Osteoblast (primary cell): ENCODE measurements around the gene QRSL1. TPM values are rescaled to one million over a fixed set of nuclear protein-coding genes. Genes with fewer than 3 reads are reported as not detected.

ENCODE experiments used
- DNase-seq: peaks from one replicate; pipeline ENCODE4 v3.0.0; 2011; ENCODE audit warnings: low spot score, mixed read lengths; ENCODE audit not compliant: insufficient read length; ENCODE audit errors: missing footprints
- H2AFZ ChIP-seq: 2 replicates; pipeline ENCODE4 v1.6.0; 2011; ENCODE audit warnings: mild to moderate bottlenecking, low read length
- H3K27ac ChIP-seq: 2 replicates; pipeline ENCODE4 v1.5.1; 2011; ENCODE audit warnings: mild to moderate bottlenecking, low read depth, low read length, moderate library complexity
- H3K27me3 ChIP-seq: 2 replicates; pipeline ENCODE4 v1.6.0; 2012; ENCODE audit warnings: mild to moderate bottlenecking, control low read depth, inconsistent platforms, low read length, moderate library complexity; ENCODE audit not compliant: insufficient read depth
- H3K36me3 ChIP-seq: 2 replicates; pipeline ENCODE4 v1.5.1; 2011; ENCODE audit warnings: mild to moderate bottlenecking, low read length, control low read depth, moderate library complexity; ENCODE audit not compliant: insufficient read depth
- H3K4me1 ChIP-seq: 2 replicates; pipeline ENCODE4 v1.5.1; 2011; ENCODE audit warnings: mild to moderate bottlenecking, low read length, control low read depth, moderate library complexity; ENCODE audit not compliant: insufficient read depth
- H3K4me2 ChIP-seq: 2 replicates; pipeline ENCODE4 v1.6.0; 2011; ENCODE audit warnings: mild to moderate bottlenecking, low read length; ENCODE audit not compliant: insufficient read depth
- H3K4me3 ChIP-seq: fragments of 200-600 bp; sonication (generic); 3 replicates; pipeline ENCODE4 v1.5.1; 2012; ENCODE audit warnings: mild to moderate bottlenecking, low read length, inconsistent platforms; ENCODE audit not compliant: insufficient read depth
- H3K79me2 ChIP-seq: 2 replicates; pipeline ENCODE4 v1.6.0; 2012; ENCODE audit warnings: mild to moderate bottlenecking, low read length, control low read depth, inconsistent platforms; ENCODE audit not compliant: insufficient read depth
- H3K9me3 ChIP-seq: 2 replicates; pipeline ENCODE4 v1.5.1; 2011; ENCODE audit warnings: low read depth, low read length, control low read depth
- H4K20me1 ChIP-seq: 2 replicates; pipeline ENCODE4 v1.6.0; 2012; ENCODE audit warnings: mild to moderate bottlenecking, low read length, control low read depth; ENCODE audit not compliant: insufficient read depth
- total RNA-seq: library from RNA; depleted of rRNA; stranded (reverse); fragments of >200 nt; gene quantifications from 2 replicates; pipeline ENCODE4 v1.2.3, GENCODE V29; 2012
- TF ChIP-seq, protein P1 (sequence below): IDR thresholded peaks from 2 replicates; pipeline ENCODE4 v1.5.1; 2011; ENCODE audit warnings: mild to moderate bottlenecking, low read depth, low read length, moderate library complexity; ENCODE audit errors: extremely low read depth

QRSL1 gene
- total RNA-seq, 1 donor = 12.7 TPM

DNA sequence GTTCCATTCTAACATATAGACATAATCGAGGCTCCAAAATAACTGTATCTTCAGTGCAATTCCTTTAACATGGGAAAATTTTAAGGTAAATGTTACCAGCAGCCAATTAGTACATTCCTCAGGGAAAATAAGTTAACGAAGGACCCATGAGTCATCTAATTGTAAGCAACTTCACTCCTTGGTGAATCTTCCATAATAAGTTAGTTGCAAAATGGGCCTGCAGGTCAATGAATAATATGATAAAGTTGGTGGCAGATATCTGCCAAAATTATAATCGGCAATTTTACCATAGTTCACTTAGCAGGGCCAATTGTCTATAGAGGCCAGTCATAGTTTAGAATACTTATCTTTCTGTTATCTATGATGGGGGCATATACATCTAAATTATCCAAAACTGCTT is 42.3 kb downstream of the QRSL1 start:
- H3K27me3 ChIP-seq = no peaks in the 10 kb centered on the region
- H3K79me2 ChIP-seq = no peaks in the 10 kb centered on the region
- H3K27ac ChIP-seq = no peak overlapping the region
- H3K36me3 ChIP-seq = no peaks in the 10 kb centered on the region
- no peak overlapping the region for H3K4me3 ChIP-seq
- no peaks in the 10 kb centered on the region for H4K20me1 ChIP-seq
- H3K9me3 ChIP-seq = no peaks in the 10 kb centered on the region
- H3K4me1 ChIP-seq = no peaks in the 10 kb centered on the region
- DNase-seq = peak; percentile 15
- H2AFZ ChIP-seq = no peak overlapping the region
- no peak overlapping the region for H3K4me2 ChIP-seq
- TF ChIP-seq, protein P1, sequence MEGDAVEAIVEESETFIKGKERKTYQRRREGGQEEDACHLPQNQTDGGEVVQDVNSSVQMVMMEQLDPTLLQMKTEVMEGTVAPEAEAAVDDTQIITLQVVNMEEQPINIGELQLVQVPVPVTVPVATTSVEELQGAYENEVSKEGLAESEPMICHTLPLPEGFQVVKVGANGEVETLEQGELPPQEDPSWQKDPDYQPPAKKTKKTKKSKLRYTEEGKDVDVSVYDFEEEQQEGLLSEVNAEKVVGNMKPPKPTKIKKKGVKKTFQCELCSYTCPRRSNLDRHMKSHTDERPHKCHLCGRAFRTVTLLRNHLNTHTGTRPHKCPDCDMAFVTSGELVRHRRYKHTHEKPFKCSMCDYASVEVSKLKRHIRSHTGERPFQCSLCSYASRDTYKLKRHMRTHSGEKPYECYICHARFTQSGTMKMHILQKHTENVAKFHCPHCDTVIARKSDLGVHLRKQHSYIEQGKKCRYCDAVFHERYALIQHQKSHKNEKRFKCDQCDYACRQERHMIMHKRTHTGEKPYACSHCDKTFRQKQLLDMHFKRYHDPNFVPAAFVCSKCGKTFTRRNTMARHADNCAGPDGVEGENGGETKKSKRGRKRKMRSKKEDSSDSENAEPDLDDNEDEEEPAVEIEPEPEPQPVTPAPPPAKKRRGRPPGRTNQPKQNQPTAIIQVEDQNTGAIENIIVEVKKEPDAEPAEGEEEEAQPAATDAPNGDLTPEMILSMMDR = no peak

DNA sequence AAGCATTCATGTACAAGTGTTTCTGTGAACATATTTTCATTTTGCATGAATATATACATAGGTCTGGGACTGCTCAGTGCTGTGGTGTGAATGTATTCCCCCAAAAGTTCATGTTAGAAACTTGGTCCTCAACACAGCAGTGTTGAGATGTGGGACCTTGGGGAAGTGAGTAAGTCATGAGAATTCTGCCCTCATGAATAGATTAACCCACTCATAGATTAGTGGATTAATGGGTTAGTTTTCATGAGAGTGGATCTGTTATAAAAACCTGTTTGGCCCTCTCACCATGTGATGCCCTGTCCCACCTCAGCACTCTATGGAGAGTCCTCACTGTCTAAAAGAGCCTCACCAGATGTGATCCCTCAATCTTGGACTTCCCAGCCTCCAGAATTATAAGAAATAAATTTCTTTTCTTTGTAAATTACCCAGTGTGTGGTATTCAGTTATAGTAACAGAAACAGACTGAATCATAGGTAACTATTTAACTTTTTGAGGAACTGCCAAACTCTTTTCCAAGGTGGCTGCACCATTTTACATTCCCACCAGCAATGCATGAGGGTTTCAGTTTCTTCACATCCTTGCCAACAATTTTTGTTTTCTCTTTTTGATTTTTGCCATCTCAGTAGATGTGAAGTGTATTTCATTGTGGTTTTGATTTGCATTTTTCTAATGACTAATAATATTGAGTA is 45.3 kb downstream of the QRSL1 start:
- Histone ChIP-seq H4K20me1 (no peaks in the 10 kb centered on the region), H3K4me1 (no peaks in the 10 kb centered on the region), H3K79me2 (no peaks in the 10 kb centered on the region), H3K9me3 (no peaks in the 10 kb centered on the region), H3K4me2 (no peak overlapping the region), H3K36me3 (no peaks in the 10 kb centered on the region), H3K27ac (no peak overlapping the region), H3K4me3 (no peak overlapping the region), H3K27me3 (no peaks in the 10 kb centered on the region), H2AFZ (no peak overlapping the region)
- TF ChIP-seq, protein P1 = no peak
- DNase-seq = no peak

DNA sequence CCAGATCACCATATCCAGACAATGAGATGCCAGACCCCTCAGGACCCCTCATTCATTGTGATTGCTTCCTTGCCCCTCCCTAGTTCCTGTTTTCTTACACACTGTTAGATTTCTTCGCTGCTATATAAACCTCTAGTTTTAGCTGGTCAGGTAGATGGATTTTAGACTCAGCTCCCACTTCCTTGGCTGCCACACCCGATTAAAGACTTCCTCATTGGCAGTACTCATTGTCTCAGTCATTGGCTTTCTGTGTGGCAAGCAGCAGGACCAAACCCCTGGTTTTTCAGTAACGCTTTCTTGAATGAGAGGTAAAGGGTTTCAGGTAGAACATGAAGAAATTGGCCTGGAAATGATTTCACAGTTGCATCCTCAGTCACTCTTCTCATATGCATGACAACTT is 47.9 kb downstream of the QRSL1 start:
- TF ChIP-seq, protein P1 = no peak
- H3K79me2 ChIP-seq = no peaks in the 10 kb centered on the region

DNA sequence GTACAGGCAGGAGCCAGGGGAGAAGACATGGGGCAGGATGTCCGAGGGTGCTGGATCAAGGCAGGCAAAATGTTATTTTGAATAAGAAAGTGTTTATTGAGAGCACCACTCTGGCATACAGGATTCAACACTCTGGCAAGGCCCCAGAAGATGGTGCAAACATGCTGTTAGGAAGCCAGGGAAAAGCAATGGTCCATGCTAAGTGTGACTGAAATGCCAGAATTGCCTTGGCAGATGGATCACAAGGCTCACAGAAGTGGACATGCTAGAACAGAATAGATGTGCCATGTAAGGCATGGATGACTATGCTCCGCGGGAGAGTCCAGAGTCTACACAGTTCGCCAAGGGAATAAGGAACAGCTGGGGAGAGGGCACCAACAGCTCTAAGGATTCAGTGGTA is 54.6 kb downstream of the QRSL1 start:
- Histone ChIP-seq H4K20me1 (no peaks in the 10 kb centered on the region), H3K4me3 (no peak overlapping the region), H3K79me2 (no peaks in the 10 kb centered on the region), H3K27ac (no peak overlapping the region), H3K4me1 (peaks cover 10% of the 10 kb centered on the region), H3K36me3 (no peaks in the 10 kb centered on the region), H2AFZ (no peak overlapping the region), H3K4me2 (no peak overlapping the region), H3K9me3 (no peaks in the 10 kb centered on the region), H3K27me3 (no peaks in the 10 kb centered on the region)
- TF ChIP-seq, protein P1 = no peak
- no peak for DNase-seq

More for the DNA sequence above, 47.9 kb downstream of the QRSL1 start:
- DNase-seq = no peak
- Histone ChIP-seq H2AFZ (no peak overlapping the region), H3K4me2 (no peak overlapping the region), H3K27ac (no peak overlapping the region), H3K36me3 (no peaks in the 10 kb centered on the region), H3K4me3 (no peak overlapping the region), H3K9me3 (no peaks in the 10 kb centered on the region), H3K27me3 (no peaks in the 10 kb centered on the region), H3K4me1 (no peaks in the 10 kb centered on the region), H4K20me1 (no peaks in the 10 kb centered on the region)
